ENCODE results near the gene NTSR1.

Gene NTSR1

DNA sequence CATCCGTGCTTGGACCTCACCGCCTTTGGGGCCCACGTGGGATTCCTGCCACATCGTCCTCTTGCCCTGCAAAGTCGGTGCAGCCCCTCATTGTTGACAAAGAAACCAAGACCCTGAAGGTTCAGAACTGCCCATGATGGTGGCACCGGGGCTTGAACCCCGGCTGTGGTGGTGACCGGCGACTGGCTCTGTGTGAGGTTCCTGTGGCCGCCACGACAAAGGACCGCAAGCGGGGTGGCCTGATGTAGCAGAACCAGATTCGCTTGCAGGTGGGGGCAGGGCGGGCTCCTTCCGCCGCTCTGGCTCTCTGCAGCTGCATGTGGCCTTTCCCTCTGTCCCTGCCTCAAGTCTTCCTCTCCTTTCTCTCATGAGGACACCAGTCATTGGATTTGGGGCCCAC lies 37.6 kb upstream of the NTSR1 start:
- Histone ChIP-seq H3K27ac (ENCODE audit: low read depth, low read length) (no peak overlapping the region), H4K8ac (ENCODE audit: low read depth, low read length) (no peak overlapping the region), H2BK15ac (replicated peaks; ENCODE audit: low read depth) (no peak overlapping the region), H3K79me2 (ENCODE audit: control insufficient read depth, insufficient read depth, low read length) (no peaks in the 10 kb centered on the region), H2BK5ac (ENCODE audit: low read length) (no peak overlapping the region), H3K23ac (ENCODE audit: low read length) (no peak overlapping the region), H3K4me1 (ENCODE audit: control insufficient read depth, low read depth, low read length) (no peaks in the 10 kb centered on the region), H3K9ac (ENCODE audit: low read length) (no peak overlapping the region), H3K27me3 (ENCODE audit: insufficient read depth, low read length, poor library complexity) (no peaks in the 10 kb centered on the region), H2AK5ac (ENCODE audit: low read length) (no peak overlapping the region), H3K36me3 (ENCODE audit: control insufficient read depth, insufficient read depth, low read length) (no peaks in the 10 kb centered on the region), H4K5ac (ENCODE audit: low read length) (no peak overlapping the region), H3K4me3 (ENCODE audit: low read length) (no peak overlapping the region), H2BK120ac (ENCODE audit: low read depth, low read length) (no peak overlapping the region), H3K79me1 (ENCODE audit: low read length) (no peaks in the 10 kb centered on the region), H3K4me2 (ENCODE audit: low read length) (no peak overlapping the region), H3K56ac (ENCODE audit: low read length) (no peak overlapping the region), H3K4ac (ENCODE audit: low read depth, low read length) (no peak overlapping the region), H3K18ac (ENCODE audit: low read length) (no peak overlapping the region)
- no CpG with 5 or more reads among the region's 17 CpGs for WGBS (ENCODE audit: extremely low coverage, insufficient coverage, low lambda C conversion rate)
- no peak for DNase-seq

DNA sequence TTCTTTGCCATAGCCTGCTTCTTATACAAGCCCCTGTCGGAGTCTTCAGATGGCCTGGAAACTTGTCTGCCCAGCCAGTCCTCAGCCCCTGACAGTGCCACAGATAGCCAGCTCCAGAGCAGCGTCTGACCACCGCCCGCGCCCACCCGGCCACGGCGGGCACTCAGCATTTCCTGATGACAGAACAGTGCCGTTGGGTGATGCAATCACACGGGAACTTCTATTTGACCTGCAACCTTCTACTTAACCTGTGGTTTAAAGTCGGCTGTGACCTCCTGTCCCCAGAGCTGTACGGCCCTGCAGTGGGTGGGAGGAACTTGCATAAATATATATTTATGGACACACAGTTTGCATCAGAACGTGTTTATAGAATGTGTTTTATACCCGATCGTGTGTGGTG lies 36.9 kb upstream of the NTSR1 start:
- no peak overlapping the region for H3K27ac ChIP-seq (ENCODE audit: low read depth, low read length)
- H3K4me3 ChIP-seq (ENCODE audit: low read length): no peak overlapping the region
- H3K4me1 ChIP-seq (ENCODE audit: control insufficient read depth, low read depth, low read length): no peaks in the 10 kb centered on the region
- DNase-seq: no peak
- H2BK120ac ChIP-seq (ENCODE audit: low read depth, low read length): no peak overlapping the region
- H3K56ac ChIP-seq (ENCODE audit: low read length): no peak overlapping the region
- no peak overlapping the region for H2BK5ac ChIP-seq (ENCODE audit: low read length)
- no peak overlapping the region for H4K5ac ChIP-seq (ENCODE audit: low read length)
- H2BK15ac ChIP-seq (replicated peaks; ENCODE audit: low read depth): no peak overlapping the region
- no peak overlapping the region for H3K4ac ChIP-seq (ENCODE audit: low read depth, low read length)
- no peak overlapping the region for H3K18ac ChIP-seq (ENCODE audit: low read length)
- H3K79me2 ChIP-seq (ENCODE audit: control insufficient read depth, insufficient read depth, low read length): no peaks in the 10 kb centered on the region
- no peak overlapping the region for H4K8ac ChIP-seq (ENCODE audit: low read depth, low read length)
- H3K9ac ChIP-seq (ENCODE audit: low read length): no peak overlapping the region
- no peak overlapping the region for H2AK5ac ChIP-seq (ENCODE audit: low read length)
- H3K79me1 ChIP-seq (ENCODE audit: low read length): no peaks in the 10 kb centered on the region
- H3K36me3 ChIP-seq (ENCODE audit: control insufficient read depth, insufficient read depth, low read length): no peaks in the 10 kb centered on the region
- H3K27me3 ChIP-seq (ENCODE audit: insufficient read depth, low read length, poor library complexity): no peaks in the 10 kb centered on the region
- H3K4me2 ChIP-seq (ENCODE audit: low read length): no peak overlapping the region
- no CpG with 5 or more reads among the region's 15 CpGs for WGBS (ENCODE audit: extremely low coverage, insufficient coverage, low lambda C conversion rate)
- H3K23ac ChIP-seq (ENCODE audit: low read length): no peak overlapping the region

DNA sequence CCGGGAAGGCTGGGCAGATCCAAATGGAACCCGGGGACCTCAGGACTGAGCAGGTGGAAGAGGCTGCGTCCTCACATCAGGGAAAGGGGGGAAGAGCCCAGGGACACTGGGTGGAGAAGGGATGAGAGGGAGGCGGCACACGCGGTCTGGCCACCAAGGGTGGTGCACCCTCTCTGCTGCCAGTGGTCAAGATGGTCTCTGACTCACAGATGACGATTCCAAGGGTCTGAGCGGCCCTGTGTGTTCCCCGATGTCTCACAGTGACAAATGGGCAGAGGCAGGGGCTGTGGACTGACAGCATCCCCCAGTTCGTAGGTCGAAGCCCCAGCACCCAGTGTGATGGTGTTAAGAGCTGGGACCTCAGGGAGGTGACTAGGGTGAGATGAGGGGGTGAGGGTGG lies 34.3 kb upstream of the NTSR1 start:
- Histone ChIP-seq H3K4me1 (ENCODE audit: control insufficient read depth, low read depth, low read length) (no peaks in the 10 kb centered on the region), H2BK5ac (ENCODE audit: low read length) (no peak overlapping the region), H3K79me2 (ENCODE audit: control insufficient read depth, insufficient read depth, low read length) (no peaks in the 10 kb centered on the region), H3K4me3 (ENCODE audit: low read length) (no peak overlapping the region), H3K9ac (ENCODE audit: low read length) (no peak overlapping the region), H2BK120ac (ENCODE audit: low read depth, low read length) (no peak overlapping the region), H4K5ac (ENCODE audit: low read length) (no peak overlapping the region), H3K79me1 (ENCODE audit: low read length) (no peaks in the 10 kb centered on the region), H3K27ac (ENCODE audit: low read depth, low read length) (no peak overlapping the region), H3K36me3 (ENCODE audit: control insufficient read depth, insufficient read depth, low read length) (no peaks in the 10 kb centered on the region), H2AK5ac (ENCODE audit: low read length) (no peak overlapping the region), H3K4me2 (ENCODE audit: low read length) (no peak overlapping the region), H3K56ac (ENCODE audit: low read length) (no peak overlapping the region), H2BK15ac (replicated peaks; ENCODE audit: low read depth) (no peak overlapping the region), H3K23ac (ENCODE audit: low read length) (no peak overlapping the region), H3K27me3 (ENCODE audit: insufficient read depth, low read length, poor library complexity) (no peaks in the 10 kb centered on the region), H3K4ac (ENCODE audit: low read depth, low read length) (no peak overlapping the region), H3K18ac (ENCODE audit: low read length) (no peak overlapping the region), H4K8ac (ENCODE audit: low read depth, low read length) (no peak overlapping the region)
- no peak for DNase-seq
- WGBS (ENCODE audit: extremely low coverage, insufficient coverage, low lambda C conversion rate): no CpG with 5 or more reads among the region's 11 CpGs

DNA sequence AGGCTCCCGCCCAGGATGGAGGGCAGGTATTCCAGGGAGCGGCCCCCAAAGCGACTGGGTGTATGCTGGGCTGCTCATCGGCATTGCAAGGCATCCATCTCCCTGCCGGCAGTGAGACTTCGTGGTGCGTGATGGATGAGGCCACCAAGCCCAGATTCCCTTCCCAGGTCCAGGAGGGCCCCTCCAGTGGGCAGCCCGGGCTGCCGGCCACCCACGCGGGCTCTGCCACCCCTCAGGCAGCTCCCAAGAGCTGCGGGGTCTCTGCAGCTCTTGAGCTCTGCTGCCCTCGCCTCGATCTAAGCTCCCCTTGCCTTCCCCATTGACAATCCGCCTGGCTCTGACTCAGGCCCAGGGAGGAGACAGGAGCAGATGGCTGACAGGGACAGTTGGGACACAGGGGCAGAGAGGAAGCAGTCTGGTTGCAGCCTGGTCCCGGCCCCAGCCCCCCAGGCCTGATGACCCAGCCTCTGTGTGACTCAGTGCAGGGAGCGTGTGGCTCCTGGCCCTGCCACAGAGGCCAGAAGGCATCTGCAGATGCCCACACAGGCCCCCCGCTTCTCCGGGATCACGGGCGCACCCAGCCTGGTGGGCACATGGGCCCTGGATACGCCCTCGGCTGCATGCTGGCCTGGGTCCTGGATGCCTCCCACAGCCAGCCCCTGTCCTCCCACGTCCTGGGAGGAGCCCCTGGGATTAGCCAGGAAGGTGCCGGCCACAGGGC lies 33.3 kb upstream of the NTSR1 start:
- H4K5ac ChIP-seq (ENCODE audit: low read length): no peak overlapping the region
- H2BK15ac ChIP-seq (replicated peaks; ENCODE audit: low read depth): no peak overlapping the region
- H4K8ac ChIP-seq (ENCODE audit: low read depth, low read length): no peak overlapping the region
- no peak overlapping the region for H2AK5ac ChIP-seq (ENCODE audit: low read length)
- H3K4me2 ChIP-seq (ENCODE audit: low read length): no peak overlapping the region
- H3K4ac ChIP-seq (ENCODE audit: low read depth, low read length): no peak overlapping the region
- no peak overlapping the region for H3K18ac ChIP-seq (ENCODE audit: low read length)
- no peak overlapping the region for H3K27ac ChIP-seq (ENCODE audit: low read depth, low read length)
- H3K79me2 ChIP-seq (ENCODE audit: control insufficient read depth, insufficient read depth, low read length): no peaks in the 10 kb centered on the region
- no peaks in the 10 kb centered on the region for H3K4me1 ChIP-seq (ENCODE audit: control insufficient read depth, low read depth, low read length)
- H3K23ac ChIP-seq (ENCODE audit: low read length): no peak overlapping the region
- H2BK5ac ChIP-seq (ENCODE audit: low read length): no peak overlapping the region
- H2BK120ac ChIP-seq (ENCODE audit: low read depth, low read length): no peak overlapping the region
- no peaks in the 10 kb centered on the region for H3K36me3 ChIP-seq (ENCODE audit: control insufficient read depth, insufficient read depth, low read length)
- H3K27me3 ChIP-seq (ENCODE audit: insufficient read depth, low read length, poor library complexity): no peaks in the 10 kb centered on the region
- no peak overlapping the region for H3K9ac ChIP-seq (ENCODE audit: low read length)
- no peak overlapping the region for H3K4me3 ChIP-seq (ENCODE audit: low read length)
- H3K79me1 ChIP-seq (ENCODE audit: low read length): no peaks in the 10 kb centered on the region
- no peak overlapping the region for H3K56ac ChIP-seq (ENCODE audit: low read length)
- DNase-seq: no peak
- WGBS (ENCODE audit: extremely low coverage, insufficient coverage, low lambda C conversion rate): no CpG with 5 or more reads among the region's 25 CpGs

DNA sequence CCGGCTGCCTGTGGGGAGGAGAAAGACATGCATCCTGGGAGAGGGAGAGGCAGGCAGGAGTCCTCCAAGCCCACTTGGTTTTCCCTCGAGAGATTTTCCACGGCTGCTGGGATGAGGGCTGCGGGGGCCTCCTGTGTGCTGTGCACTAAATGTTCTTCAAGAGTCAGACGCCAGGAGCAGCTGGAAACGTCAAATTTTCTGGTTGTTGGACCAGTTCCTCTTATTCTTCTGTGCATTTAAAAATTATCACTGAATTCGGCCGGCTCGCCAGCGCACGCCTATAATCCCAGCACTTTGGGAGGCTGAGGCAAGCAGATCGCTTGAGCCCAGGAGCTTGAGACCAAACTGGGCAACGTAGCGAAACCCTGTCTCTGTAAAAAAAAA lies 32.8 kb upstream of the NTSR1 start:
- H3K79me2 ChIP-seq (ENCODE audit: control insufficient read depth, insufficient read depth, low read length): no peaks in the 10 kb centered on the region
- no peaks in the 10 kb centered on the region for H3K27me3 ChIP-seq (ENCODE audit: insufficient read depth, low read length, poor library complexity)
- H3K4me1 ChIP-seq (ENCODE audit: control insufficient read depth, low read depth, low read length): no peaks in the 10 kb centered on the region
- no peak overlapping the region for H2BK15ac ChIP-seq (replicated peaks; ENCODE audit: low read depth)
- no peak overlapping the region for H2BK5ac ChIP-seq (ENCODE audit: low read length)
- H3K9ac ChIP-seq (ENCODE audit: low read length): no peak overlapping the region
- no peak overlapping the region for H3K27ac ChIP-seq (ENCODE audit: low read depth, low read length)
- no peak overlapping the region for H3K23ac ChIP-seq (ENCODE audit: low read length)
- no peak overlapping the region for H2AK5ac ChIP-seq (ENCODE audit: low read length)
- H3K18ac ChIP-seq (ENCODE audit: low read length): no peak overlapping the region
- no peak overlapping the region for H4K8ac ChIP-seq (ENCODE audit: low read depth, low read length)
- no peaks in the 10 kb centered on the region for H3K36me3 ChIP-seq (ENCODE audit: control insufficient read depth, insufficient read depth, low read length)
- H3K4ac ChIP-seq (ENCODE audit: low read depth, low read length): no peak overlapping the region
- H3K56ac ChIP-seq (ENCODE audit: low read length): no peak overlapping the region
- DNase-seq: no peak
- H4K5ac ChIP-seq (ENCODE audit: low read length): no peak overlapping the region
- no peaks in the 10 kb centered on the region for H3K79me1 ChIP-seq (ENCODE audit: low read length)
- H2BK120ac ChIP-seq (ENCODE audit: low read depth, low read length): no peak overlapping the region
- no CpG with 5 or more reads among the region's 14 CpGs for WGBS (ENCODE audit: extremely low coverage, insufficient coverage, low lambda C conversion rate)
- H3K4me2 ChIP-seq (ENCODE audit: low read length): no peak overlapping the region
- no peak overlapping the region for H3K4me3 ChIP-seq (ENCODE audit: low read length)

DNA sequence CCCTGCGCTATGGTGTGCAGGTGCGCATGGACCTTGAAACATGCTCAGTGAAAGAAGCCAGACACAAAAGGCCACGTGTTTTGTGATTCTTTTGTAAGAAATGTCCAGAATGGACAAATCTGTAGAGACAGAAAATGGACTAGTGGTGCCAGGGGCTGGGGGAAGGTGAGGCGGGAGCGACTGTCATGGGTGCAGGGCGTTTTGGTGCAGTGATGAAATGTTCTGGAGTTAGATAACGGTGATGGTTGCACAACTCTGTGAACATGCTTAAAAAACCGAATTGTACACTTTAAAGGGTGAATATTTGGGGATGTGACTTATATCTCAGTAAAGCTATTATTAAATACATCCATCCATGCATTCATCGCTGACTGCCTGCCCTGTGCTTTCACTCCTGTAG lies 31.7 kb upstream of the NTSR1 start:
- WGBS (ENCODE audit: extremely low coverage, insufficient coverage, low lambda C conversion rate): no CpG with 5 or more reads among the region's 9 CpGs

More for the DNA sequence above, 31.7 kb upstream of the NTSR1 start:
- Histone ChIP-seq H2BK5ac (ENCODE audit: low read length) (no peak overlapping the region), H3K27me3 (ENCODE audit: insufficient read depth, low read length, poor library complexity) (no peaks in the 10 kb centered on the region), H3K18ac (ENCODE audit: low read length) (no peak overlapping the region), H3K36me3 (ENCODE audit: control insufficient read depth, insufficient read depth, low read length) (no peaks in the 10 kb centered on the region), H2BK15ac (replicated peaks; ENCODE audit: low read depth) (no peak overlapping the region), H3K9ac (ENCODE audit: low read length) (no peak overlapping the region), H3K4me2 (ENCODE audit: low read length) (no peak overlapping the region), H3K23ac (ENCODE audit: low read length) (no peak overlapping the region), H3K4ac (ENCODE audit: low read depth, low read length) (no peak overlapping the region), H3K27ac (ENCODE audit: low read depth, low read length) (no peak overlapping the region), H3K56ac (ENCODE audit: low read length) (no peak overlapping the region), H3K4me1 (ENCODE audit: control insufficient read depth, low read depth, low read length) (no peaks in the 10 kb centered on the region), H4K5ac (ENCODE audit: low read length) (no peak overlapping the region), H3K79me2 (ENCODE audit: control insufficient read depth, insufficient read depth, low read length) (no peaks in the 10 kb centered on the region), H2AK5ac (ENCODE audit: low read length) (no peak overlapping the region), H4K8ac (ENCODE audit: low read depth, low read length) (no peak overlapping the region), H2BK120ac (ENCODE audit: low read depth, low read length) (no peak overlapping the region), H3K4me3 (ENCODE audit: low read length) (no peak overlapping the region), H3K79me1 (ENCODE audit: low read length) (no peaks in the 10 kb centered on the region)
- DNase-seq: no peak
